ENCODE measurements around the gene MAP2K7.

DNA sequence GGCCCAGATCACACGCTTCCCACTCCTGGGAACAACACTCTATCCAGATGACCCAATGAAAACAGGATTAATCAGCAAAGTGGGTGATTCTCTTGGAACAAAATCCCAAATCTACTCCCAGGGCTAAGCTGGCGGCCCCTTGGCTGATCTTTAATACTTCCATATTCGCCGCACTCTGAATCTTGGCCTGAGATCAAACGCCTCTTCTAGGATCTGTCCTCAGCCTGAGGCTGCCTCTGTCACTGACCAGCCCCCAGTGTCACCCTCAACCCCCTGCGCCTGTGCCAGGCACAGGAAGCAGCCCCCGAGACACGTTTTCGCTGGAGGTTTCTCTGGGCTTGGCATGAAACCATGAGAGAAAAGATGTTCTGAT is 24.6 kb downstream of the MAP2K7 start:
- TF ChIP-seq POLR2A (IDR thresholded peaks at IDR 0.05; ENCODE audit: low read depth, low read length), result no peak
- TF ChIP-seq, protein P1, sequence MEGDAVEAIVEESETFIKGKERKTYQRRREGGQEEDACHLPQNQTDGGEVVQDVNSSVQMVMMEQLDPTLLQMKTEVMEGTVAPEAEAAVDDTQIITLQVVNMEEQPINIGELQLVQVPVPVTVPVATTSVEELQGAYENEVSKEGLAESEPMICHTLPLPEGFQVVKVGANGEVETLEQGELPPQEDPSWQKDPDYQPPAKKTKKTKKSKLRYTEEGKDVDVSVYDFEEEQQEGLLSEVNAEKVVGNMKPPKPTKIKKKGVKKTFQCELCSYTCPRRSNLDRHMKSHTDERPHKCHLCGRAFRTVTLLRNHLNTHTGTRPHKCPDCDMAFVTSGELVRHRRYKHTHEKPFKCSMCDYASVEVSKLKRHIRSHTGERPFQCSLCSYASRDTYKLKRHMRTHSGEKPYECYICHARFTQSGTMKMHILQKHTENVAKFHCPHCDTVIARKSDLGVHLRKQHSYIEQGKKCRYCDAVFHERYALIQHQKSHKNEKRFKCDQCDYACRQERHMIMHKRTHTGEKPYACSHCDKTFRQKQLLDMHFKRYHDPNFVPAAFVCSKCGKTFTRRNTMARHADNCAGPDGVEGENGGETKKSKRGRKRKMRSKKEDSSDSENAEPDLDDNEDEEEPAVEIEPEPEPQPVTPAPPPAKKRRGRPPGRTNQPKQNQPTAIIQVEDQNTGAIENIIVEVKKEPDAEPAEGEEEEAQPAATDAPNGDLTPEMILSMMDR (conservative IDR thresholded peaks at IDR 0.05; ENCODE audit: low read depth, low read length), result no peak
- no peak for TF ChIP-seq MXI1 (IDR thresholded peaks at IDR 0.05; ENCODE audit: borderline replicate concordance, low read depth, low read length)
- no peak for TF ChIP-seq MAZ (IDR thresholded peaks at IDR 0.05; ENCODE audit: borderline replicate concordance, low read depth, low read length)
- no peak for TF ChIP-seq FOS (IDR thresholded peaks at IDR 0.05; ENCODE audit: low read depth, low read length)
- no peak for TF ChIP-seq RAD21 (IDR thresholded peaks at IDR 0.05; ENCODE audit: low read length)
- TF ChIP-seq, protein P2, sequence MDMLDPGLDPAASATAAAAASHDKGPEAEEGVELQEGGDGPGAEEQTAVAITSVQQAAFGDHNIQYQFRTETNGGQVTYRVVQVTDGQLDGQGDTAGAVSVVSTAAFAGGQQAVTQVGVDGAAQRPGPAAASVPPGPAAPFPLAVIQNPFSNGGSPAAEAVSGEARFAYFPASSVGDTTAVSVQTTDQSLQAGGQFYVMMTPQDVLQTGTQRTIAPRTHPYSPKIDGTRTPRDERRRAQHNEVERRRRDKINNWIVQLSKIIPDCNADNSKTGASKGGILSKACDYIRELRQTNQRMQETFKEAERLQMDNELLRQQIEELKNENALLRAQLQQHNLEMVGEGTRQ (IDR thresholded peaks at IDR 0.05; ENCODE audit: low read depth, low read length), result no peak
- TF ChIP-seq MAFK (IDR thresholded peaks at IDR 0.05; ENCODE audit: low read depth, low read length), result no peak
